HepG2 (cell line): ENCODE data around the gene KIR2DL1.

Experiments used
- MXD4 ChIP-seq: IDR thresholded peaks from 2 replicates; pipeline ENCODE4 v1.6.1; 2016; ENCODE audit warnings: mild to moderate bottlenecking, missing biosample characterization, missing genetic modification reagents
- POLR2A ChIP-seq, 2 experiments: IDR thresholded peaks; 2 replicates each; pipeline ENCODE4 v1.6.1; 2011; ENCODE audit warnings: low read depth in 2 of 2, low read length in 2 of 2, mild to moderate bottlenecking in 1 of 2, moderate library complexity in 1 of 2; ENCODE audit not compliant: insufficient read depth in 1 of 2
- SMAD1 ChIP-seq: sonication (generic); formaldehyde crosslinking; IDR thresholded peaks from 2 replicates; pipeline ENCODE4 v1.4.0; 2020; ENCODE audit warnings: missing genetic modification reagents, low read depth, mild to moderate bottlenecking, borderline replicate concordance
- SUZ12 ChIP-seq: fragments of 150-350 bp; IDR thresholded peaks from 2 replicates; pipeline ENCODE4 v1.6.1; 2014; ENCODE audit warnings: low read depth, low read length
- U2AF1 ChIP-seq: fragments of 200-400 bp; formaldehyde crosslinking; optimal IDR thresholded peaks from 2 replicates; pipeline ENCODE3; 2017; ENCODE audit warnings: mild to moderate bottlenecking, low read depth, low read length
- ZNF713 ChIP-seq: sonication (generic); formaldehyde crosslinking; IDR thresholded peaks from 2 replicates; pipeline ENCODE4 v1.4.0; 2020; ENCODE audit warnings: mild to moderate bottlenecking, missing genetic modification reagents
- TF ChIP-seq, protein P1 (sequence below): sonication (generic); formaldehyde crosslinking; IDR thresholded peaks from 2 replicates; pipeline ENCODE4 v1.5.0; 2020; ENCODE audit warnings: mild to moderate bottlenecking, missing genetic modification reagents, moderate library complexity
- TF ChIP-seq, protein P2 (sequence below): sonication (generic); formaldehyde crosslinking; IDR thresholded peaks from 2 replicates; pipeline ENCODE4 v1.5.1; 2020; ENCODE audit warnings: mild to moderate bottlenecking, missing genetic modification reagents, moderate library complexity
- TF ChIP-seq, protein P3 (sequence below): sonication (generic); formaldehyde crosslinking; IDR thresholded peaks from 2 replicates; pipeline ENCODE4 v1.4.0; 2020; ENCODE audit warnings: missing genetic modification reagents
- TF ChIP-seq, protein P4 (sequence below): sonication (generic); formaldehyde crosslinking; IDR thresholded peaks from 2 replicates; pipeline ENCODE4 v1.8.0; 2022; ENCODE audit warnings: mild to moderate bottlenecking, missing genetic modification reagents
- TF ChIP-seq, protein P5 (sequence below): sonication (generic); formaldehyde crosslinking; IDR thresholded peaks from 2 replicates; pipeline ENCODE4 v1.4.0; 2020; ENCODE audit warnings: missing genetic modification reagents
- TF ChIP-seq, protein P6 (sequence below): sonication (generic); formaldehyde crosslinking; conservative IDR thresholded peaks from 2 replicates; pipeline ENCODE4 v1.8.0; 2022; ENCODE audit warnings: mild to moderate bottlenecking, moderate library complexity, missing genetic modification reagents

DNA sequence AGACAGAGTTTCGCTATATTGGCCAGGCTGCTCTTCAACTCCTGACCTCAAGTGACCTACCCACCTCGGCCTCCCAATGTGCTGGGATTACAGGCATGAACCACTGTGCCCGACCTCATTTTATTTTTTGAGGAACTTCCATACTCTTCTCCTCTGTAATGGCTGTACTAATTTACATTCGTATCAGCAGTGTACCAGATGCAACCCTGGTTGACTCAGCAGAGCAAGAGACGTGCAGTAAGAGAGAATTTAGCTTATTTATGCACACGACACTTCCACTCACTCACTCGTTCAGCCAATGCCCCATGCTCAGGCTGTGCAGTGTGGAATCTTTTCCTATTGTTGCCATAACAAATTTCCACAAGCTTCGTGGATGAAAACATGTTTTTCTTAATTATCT lies 38.4 kb upstream of the KIR2DL1 start:
- TF ChIP-seq, protein P1, sequence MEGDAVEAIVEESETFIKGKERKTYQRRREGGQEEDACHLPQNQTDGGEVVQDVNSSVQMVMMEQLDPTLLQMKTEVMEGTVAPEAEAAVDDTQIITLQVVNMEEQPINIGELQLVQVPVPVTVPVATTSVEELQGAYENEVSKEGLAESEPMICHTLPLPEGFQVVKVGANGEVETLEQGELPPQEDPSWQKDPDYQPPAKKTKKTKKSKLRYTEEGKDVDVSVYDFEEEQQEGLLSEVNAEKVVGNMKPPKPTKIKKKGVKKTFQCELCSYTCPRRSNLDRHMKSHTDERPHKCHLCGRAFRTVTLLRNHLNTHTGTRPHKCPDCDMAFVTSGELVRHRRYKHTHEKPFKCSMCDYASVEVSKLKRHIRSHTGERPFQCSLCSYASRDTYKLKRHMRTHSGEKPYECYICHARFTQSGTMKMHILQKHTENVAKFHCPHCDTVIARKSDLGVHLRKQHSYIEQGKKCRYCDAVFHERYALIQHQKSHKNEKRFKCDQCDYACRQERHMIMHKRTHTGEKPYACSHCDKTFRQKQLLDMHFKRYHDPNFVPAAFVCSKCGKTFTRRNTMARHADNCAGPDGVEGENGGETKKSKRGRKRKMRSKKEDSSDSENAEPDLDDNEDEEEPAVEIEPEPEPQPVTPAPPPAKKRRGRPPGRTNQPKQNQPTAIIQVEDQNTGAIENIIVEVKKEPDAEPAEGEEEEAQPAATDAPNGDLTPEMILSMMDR (CRISPR knock-in tag), result no peak
- TF ChIP-seq SMAD1 (CRISPR knock-in tag), result no peak
- TF ChIP-seq, protein P2, sequence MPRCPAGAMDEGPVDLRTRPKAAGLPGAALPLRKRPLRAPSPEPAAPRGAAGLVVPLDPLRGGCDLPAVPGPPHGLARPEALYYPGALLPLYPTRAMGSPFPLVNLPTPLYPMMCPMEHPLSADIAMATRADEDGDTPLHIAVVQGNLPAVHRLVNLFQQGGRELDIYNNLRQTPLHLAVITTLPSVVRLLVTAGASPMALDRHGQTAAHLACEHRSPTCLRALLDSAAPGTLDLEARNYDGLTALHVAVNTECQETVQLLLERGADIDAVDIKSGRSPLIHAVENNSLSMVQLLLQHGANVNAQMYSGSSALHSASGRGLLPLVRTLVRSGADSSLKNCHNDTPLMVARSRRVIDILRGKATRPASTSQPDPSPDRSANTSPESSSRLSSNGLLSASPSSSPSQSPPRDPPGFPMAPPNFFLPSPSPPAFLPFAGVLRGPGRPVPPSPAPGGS (CRISPR knock-in tag), result no peak
- no peak for TF ChIP-seq POLR2A (IDR thresholded peaks at IDR 0.05; ENCODE audit: insufficient read depth in 1 of 2, low read depth in 2 of 2, low read length in 2 of 2)
- TF ChIP-seq ZNF713 (CRISPR knock-in tag), result no peak
- TF ChIP-seq, protein P3, sequence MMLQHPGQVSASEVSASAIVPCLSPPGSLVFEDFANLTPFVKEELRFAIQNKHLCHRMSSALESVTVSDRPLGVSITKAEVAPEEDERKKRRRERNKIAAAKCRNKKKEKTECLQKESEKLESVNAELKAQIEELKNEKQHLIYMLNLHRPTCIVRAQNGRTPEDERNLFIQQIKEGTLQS (CRISPR knock-in tag), result no peak
- TF ChIP-seq, protein P4, sequence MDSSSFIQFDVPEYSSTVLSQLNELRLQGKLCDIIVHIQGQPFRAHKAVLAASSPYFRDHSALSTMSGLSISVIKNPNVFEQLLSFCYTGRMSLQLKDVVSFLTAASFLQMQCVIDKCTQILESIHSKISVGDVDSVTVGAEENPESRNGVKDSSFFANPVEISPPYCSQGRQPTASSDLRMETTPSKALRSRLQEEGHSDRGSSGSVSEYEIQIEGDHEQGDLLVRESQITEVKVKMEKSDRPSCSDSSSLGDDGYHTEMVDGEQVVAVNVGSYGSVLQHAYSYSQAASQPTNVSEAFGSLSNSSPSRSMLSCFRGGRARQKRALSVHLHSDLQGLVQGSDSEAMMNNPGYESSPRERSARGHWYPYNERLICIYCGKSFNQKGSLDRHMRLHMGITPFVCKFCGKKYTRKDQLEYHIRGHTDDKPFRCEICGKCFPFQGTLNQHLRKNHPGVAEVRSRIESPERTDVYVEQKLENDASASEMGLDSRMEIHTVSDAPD (CRISPR knock-in tag), result no peak
- no peak for TF ChIP-seq SUZ12
- TF ChIP-seq, protein P5, sequence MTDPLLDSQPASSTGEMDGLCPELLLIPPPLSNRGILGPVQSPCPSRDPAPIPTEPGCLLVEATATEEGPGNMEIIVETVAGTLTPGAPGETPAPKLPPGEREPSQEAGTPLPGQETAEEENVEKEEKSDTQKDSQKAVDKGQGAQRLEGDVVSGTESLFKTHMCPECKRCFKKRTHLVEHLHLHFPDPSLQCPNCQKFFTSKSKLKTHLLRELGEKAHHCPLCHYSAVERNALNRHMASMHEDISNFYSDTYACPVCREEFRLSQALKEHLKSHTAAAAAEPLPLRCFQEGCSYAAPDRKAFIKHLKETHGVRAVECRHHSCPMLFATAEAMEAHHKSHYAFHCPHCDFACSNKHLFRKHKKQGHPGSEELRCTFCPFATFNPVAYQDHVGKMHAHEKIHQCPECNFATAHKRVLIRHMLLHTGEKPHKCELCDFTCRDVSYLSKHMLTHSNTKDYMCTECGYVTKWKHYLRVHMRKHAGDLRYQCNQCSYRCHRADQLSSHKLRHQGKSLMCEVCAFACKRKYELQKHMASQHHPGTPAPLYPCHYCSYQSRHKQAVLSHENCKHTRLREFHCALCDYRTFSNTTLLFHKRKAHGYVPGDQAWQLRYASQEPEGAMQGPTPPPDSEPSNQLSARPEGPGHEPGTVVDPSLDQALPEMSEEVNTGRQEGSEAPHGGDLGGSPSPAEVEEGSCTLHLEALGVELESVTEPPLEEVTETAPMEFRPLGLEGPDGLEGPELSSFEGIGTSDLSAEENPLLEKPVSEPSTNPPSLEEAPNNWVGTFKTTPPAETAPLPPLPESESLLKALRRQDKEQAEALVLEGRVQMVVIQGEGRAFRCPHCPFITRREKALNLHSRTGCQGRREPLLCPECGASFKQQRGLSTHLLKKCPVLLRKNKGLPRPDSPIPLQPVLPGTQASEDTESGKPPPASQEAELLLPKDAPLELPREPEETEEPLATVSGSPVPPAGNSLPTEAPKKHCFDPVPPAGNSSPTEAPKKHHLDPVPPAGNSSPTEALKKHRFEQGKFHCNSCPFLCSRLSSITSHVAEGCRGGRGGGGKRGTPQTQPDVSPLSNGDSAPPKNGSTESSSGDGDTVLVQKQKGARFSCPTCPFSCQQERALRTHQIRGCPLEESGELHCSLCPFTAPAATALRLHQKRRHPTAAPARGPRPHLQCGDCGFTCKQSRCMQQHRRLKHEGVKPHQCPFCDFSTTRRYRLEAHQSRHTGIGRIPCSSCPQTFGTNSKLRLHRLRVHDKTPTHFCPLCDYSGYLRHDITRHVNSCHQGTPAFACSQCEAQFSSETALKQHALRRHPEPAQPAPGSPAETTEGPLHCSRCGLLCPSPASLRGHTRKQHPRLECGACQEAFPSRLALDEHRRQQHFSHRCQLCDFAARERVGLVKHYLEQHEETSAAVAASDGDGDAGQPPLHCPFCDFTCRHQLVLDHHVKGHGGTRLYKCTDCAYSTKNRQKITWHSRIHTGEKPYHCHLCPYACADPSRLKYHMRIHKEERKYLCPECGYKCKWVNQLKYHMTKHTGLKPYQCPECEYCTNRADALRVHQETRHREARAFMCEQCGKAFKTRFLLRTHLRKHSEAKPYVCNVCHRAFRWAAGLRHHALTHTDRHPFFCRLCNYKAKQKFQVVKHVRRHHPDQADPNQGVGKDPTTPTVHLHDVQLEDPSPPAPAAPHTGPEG, result no peak
- no peak for TF ChIP-seq MXD4
- TF ChIP-seq, protein P6, sequence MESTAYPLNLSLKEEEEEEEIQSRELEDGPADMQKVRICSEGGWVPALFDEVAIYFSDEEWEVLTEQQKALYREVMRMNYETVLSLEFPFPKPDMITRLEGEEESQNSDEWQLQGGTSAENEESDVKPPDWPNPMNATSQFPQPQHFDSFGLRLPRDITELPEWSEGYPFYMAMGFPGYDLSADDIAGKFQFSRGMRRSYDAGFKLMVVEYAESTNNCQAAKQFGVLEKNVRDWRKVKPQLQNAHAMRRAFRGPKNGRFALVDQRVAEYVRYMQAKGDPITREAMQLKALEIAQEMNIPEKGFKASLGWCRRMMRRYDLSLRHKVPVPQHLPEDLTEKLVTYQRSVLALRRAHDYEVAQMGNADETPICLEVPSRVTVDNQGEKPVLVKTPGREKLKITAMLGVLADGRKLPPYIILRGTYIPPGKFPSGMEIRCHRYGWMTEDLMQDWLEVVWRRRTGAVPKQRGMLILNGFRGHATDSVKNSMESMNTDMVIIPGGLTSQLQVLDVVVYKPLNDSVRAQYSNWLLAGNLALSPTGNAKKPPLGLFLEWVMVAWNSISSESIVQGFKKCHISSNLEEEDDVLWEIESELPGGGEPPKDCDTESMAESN (CRISPR knock-in tag), result no peak
- TF ChIP-seq U2AF1, result no peak
